GM12864 (cell line): ENCODE data around the gene TESK2.

Source experiments
- DNase-seq: peaks from one replicate; pipeline ENCODE4 v3.0.0-alpha.2; 2011; ENCODE audit warnings: low read depth
- H3K4me3 ChIP-seq: 2 replicates; pipeline ENCODE4 v1.5.1; 2011; ENCODE audit warnings: mild to moderate bottlenecking, low read depth, low read length, control low read depth
- TF ChIP-seq, protein P1 (sequence below): IDR thresholded peaks from 2 replicates; pipeline ENCODE4 v1.5.1; 2011; ENCODE audit warnings: low read depth, mild to moderate bottlenecking, moderate library complexity, low read length, control low read depth, inconsistent platforms; ENCODE audit errors: missing control alignments

Gene TESK2

GRCh38 chr1:45335855-45336324, 155.1 kb downstream of the TESK2 start:
- TF ChIP-seq, protein P1, sequence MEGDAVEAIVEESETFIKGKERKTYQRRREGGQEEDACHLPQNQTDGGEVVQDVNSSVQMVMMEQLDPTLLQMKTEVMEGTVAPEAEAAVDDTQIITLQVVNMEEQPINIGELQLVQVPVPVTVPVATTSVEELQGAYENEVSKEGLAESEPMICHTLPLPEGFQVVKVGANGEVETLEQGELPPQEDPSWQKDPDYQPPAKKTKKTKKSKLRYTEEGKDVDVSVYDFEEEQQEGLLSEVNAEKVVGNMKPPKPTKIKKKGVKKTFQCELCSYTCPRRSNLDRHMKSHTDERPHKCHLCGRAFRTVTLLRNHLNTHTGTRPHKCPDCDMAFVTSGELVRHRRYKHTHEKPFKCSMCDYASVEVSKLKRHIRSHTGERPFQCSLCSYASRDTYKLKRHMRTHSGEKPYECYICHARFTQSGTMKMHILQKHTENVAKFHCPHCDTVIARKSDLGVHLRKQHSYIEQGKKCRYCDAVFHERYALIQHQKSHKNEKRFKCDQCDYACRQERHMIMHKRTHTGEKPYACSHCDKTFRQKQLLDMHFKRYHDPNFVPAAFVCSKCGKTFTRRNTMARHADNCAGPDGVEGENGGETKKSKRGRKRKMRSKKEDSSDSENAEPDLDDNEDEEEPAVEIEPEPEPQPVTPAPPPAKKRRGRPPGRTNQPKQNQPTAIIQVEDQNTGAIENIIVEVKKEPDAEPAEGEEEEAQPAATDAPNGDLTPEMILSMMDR: no peak
- DNase-seq: no peak
- H3K4me3 ChIP-seq: no peak overlapping the region

DNA sequence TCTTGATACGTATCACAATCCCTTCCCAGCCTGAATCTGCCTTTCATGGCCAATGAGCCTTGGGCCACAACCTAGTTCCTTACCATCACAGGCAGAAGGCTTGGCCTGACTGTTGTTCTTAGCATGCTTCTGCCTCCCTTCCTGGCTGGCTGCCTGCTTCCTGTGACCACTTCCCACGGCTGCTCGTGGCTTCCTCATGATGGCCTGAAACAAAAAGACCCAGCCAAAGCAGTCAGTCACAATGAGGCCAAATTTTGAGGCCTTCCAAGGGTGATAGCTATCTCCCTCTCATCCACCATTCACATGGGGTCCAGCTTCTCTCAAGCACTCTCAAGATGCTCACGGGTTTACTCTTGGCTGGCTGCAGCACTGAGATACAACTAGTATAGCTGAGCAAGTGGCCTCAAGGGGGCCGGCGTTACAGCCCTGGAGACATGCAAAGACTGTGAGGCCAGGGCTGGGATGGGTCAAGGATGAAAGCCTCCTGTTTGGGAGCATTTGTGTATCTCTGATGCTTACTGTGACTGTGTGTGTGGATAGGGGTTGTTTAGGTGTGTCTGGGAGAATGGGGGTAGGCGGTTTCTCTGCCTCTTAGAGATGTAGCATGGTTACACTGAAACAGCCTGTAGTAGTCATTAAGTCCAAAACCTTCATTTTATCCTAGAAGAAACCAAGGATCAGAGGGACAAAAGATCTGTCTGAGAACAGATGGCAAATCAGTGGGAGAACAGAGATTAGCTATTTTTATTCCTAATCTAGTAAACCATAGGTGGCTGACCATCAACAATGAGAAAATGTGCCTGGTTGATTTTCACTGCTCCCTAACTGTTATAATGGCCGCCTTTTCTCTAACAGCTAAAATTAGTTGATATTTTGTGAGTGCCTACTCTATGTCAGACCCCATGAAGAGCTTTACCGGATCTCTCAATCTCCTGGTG, 156.4 kb downstream of the TESK2 start:
- no peak for DNase-seq
- TF ChIP-seq, protein P1: no peak
- H3K4me3 ChIP-seq: no peak overlapping the region

- TF ChIP-seq, protein P1: no peak
- DNase-seq: no peak
These were observed 158.6 kb downstream of the TESK2 start for GRCh38 chr1:45332346-45332720.

DNA sequence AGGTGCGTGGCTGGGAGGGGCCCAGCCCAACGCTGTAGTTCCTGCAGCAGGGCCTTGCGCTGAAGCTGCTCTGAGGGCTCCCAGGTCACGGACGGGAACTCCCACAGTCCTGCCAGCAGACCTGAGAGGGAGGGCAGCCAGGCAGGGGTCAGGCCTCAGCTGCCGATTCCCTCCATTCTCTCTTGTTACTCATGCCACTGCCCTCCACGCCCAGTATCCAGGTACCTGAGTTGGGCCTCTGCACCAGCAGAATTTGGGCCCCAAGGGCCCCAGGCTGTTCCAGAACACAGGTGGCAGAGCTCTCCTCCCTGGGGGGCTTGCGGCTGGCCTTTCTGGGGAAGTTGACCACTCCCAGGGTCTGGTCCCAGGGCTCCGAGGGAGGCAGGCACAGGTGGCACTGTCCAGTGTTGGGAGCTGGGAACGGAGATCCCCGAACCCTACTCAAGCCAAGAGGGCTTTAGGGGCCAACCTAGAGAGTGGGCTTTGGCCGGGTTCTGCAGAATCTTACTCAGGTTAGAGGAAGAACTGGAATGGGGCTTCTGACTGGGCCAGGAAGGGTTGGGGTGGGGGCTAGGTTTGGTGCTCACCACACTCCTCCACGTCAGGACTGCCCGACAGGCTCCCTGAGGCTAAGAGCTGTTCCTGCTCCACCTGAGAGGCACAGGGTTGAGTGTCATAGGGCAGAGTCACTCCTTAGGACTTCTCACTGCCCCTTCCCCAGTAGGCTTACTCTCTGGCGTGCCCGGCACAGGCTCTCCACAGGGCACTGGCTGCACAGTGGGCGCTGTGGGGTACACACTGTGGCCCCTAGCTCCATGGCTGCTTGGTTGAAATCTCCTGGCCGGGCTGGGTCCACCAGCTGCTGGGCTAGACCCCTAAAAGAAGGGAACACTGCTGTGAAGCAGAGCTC, 159.3 kb downstream of the TESK2 start:
- TF ChIP-seq, protein P1: no peak
- no peak overlapping the region for H3K4me3 ChIP-seq

More at GRCh38 chr1:45332346-45332720, 158.6 kb downstream of the TESK2 start:
- H3K4me3 ChIP-seq: no peak overlapping the region

DNA sequence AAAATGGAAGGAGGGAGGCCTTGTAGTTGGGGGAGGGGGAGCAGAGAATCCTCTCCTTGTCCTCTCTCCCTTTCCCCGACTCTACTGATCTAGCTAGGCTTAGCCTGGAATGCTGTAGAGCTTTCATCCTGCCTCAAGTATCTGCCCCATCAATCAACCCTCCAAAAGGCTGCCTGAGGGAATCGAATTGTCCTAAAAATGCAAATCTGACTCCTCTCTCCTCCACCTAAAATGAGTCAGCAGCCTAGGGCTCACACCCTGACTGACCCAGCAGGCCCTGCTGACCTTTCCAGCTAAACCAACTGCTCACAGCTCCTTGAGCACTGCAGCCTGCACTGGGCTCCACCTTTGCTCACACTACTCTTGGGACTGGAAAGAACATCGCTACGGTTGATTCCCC, 161.5 kb downstream of the TESK2 start:
- TF ChIP-seq, protein P1: no peak
- no peak for DNase-seq
- no peak overlapping the region for H3K4me3 ChIP-seq

More for the DNA sequence above, 159.3 kb downstream of the TESK2 start:
- DNase-seq: no peak

- H3K4me3 ChIP-seq: peak overlapping the region; percentile 78
- no peak for DNase-seq
- TF ChIP-seq, protein P1: no peak
These were observed 162.3 kb downstream of the TESK2 start for GRCh38 chr1:45328680-45329079.
